PC-9 (cell line): ENCODE results near the gene SH3RF3. TPM values are rescaled to one million over a fixed set of nuclear protein-coding genes. Genes with fewer than 3 reads are reported as not detected.

Experiments used
- BruUV-seq: library from RNA; stranded (reverse); fragments of 400-500 nt; replicated peaks from 2 replicates; lab custom pipeline; 2021; lab: Mats Ljungman, UMichigan
- CTCF ChIA-PET: fragments of 300-600 bp; sonication (Branson Sonifier 250); formaldehyde crosslinking; loops from one replicate; lab custom pipeline; 2022; ENCODE audit warnings: antibody characterized with exemption; lab: Charles Lee
- POLR2A ChIA-PET: fragments of 300-600 bp; sonication (Branson Sonifier 250); formaldehyde crosslinking; loops from one replicate; lab custom pipeline; 2022; ENCODE audit warnings: antibody characterized with exemption; ENCODE audit not compliant: unreplicated experiment; lab: Charles Lee
- DNase-seq, 2 experiments: peaks; one replicate each; pipeline versions ENCODE4 v3.0.0 to v3.0.0-alpha.2; 2015 to 2022; ENCODE audit warnings: mixed read lengths in 1 of 2
- H2AFZ ChIP-seq: fragments of 200-600 bp; sonication (generic); 2 replicates; pipeline ENCODE4 v1.8.1; 2017; ENCODE audit warnings: antibody characterized with exemption
- H3F3A ChIP-seq: fragments of 200-600 bp; sonication (generic); 2 replicates; pipeline ENCODE4 v1.8.1; 2017; ENCODE audit warnings: antibody characterized with exemption, mild to moderate bottlenecking, low read depth; ENCODE audit not compliant: insufficient read depth
- H3K27ac ChIP-seq: fragments of 200-600 bp; sonication (generic); 2 replicates; pipeline ENCODE4 v1.6.1; 2016; ENCODE audit warnings: mixed run types
- H3K27me3 ChIP-seq: fragments of 200-600 bp; sonication (generic); 2 replicates; pipeline ENCODE4 v1.6.1; 2016; ENCODE audit warnings: low read depth, mixed run types; ENCODE audit not compliant: insufficient read depth
- H3K36me3 ChIP-seq: fragments of 200-600 bp; sonication (generic); 2 replicates; pipeline ENCODE4 v1.6.1; 2016; ENCODE audit warnings: low read depth, mixed run types
- H3K4me1 ChIP-seq: fragments of 200-600 bp; sonication (generic); replicated peaks from 2 replicates; pipeline ENCODE4 v1.6.1; 2016; ENCODE audit warnings: mixed run types; ENCODE audit not compliant: insufficient read depth
- H3K4me2 ChIP-seq: fragments of 200-600 bp; sonication (generic); 2 replicates; pipeline ENCODE4 v1.6.1; 2017; ENCODE audit warnings: mixed run types
- H3K4me3 ChIP-seq: fragments of 200-600 bp; sonication (generic); 2 replicates; pipeline ENCODE4 v1.6.1; 2016; ENCODE audit warnings: mixed run types
- H3K79me2 ChIP-seq: fragments of 200-600 bp; sonication (generic); 2 replicates; pipeline ENCODE4 v1.6.1; 2017; ENCODE audit warnings: low read depth, mixed run types
- H3K9me2 ChIP-seq: fragments of 200-600 bp; sonication (generic); 2 replicates; pipeline ENCODE4 v1.8.1; 2017; ENCODE audit warnings: mild to moderate bottlenecking; ENCODE audit not compliant: insufficient read depth
- H3K9me3 ChIP-seq: fragments of 200-600 bp; sonication (generic); 2 replicates; pipeline ENCODE4 v1.8.1; 2016; ENCODE audit warnings: low read depth; ENCODE audit not compliant: insufficient read depth
- H4K20me1 ChIP-seq: fragments of 200-600 bp; sonication (generic); 2 replicates; pipeline ENCODE4 v1.8.1; 2017; ENCODE audit not compliant: insufficient read depth
- CTCF ChIP-seq: fragments of 200-600 bp; sonication (generic); conservative IDR thresholded peaks from 2 replicates; pipeline ENCODE4 v1.6.1; 2017; ENCODE audit warnings: mixed run types, antibody characterized with exemption, mild to moderate bottlenecking, moderate library complexity
- EZH2 ChIP-seq: fragments of 200-600 bp; sonication (generic); IDR thresholded peaks from 2 replicates; pipeline ENCODE4 v1.8.0; 2017; ENCODE audit warnings: antibody characterized with exemption, low read depth
- intact Hi-C: fragments of 100-400 bp; cut with micrococcal nuclease; formaldehyde crosslinking; loops from one replicate; pipeline ENCODE4 v1.10.0; 2022; ENCODE audit not compliant: unreplicated experiment
- total RNA-seq: library from RNA; stranded (reverse); gene quantifications from 2 replicates; pipeline ENCODE4 v1.2.3, GENCODE V29; 2021

Gene SH3RF3
- total RNA-seq, 1 experiment from 2014 or later = 6.1 TPM

GRCh38 chr2:109448207-109448606 lies 319.2 kb downstream of the SH3RF3 start:
- Histone ChIP-seq H3K4me1 (no peaks in the 10 kb centered on the region), H2AFZ (no peak overlapping the region), H3K4me2 (no peak overlapping the region), H3K9me2 (no peaks in the 10 kb centered on the region), H3K4me3 (no peak overlapping the region), H3K27me3 (no peaks in the 10 kb centered on the region), H3K36me3 (0 out of 2 replicates have a peak, but pooled peaks cover under 1% of the 10 kb centered on the region), H4K20me1 (no peaks in the 10 kb centered on the region), H3K27ac (no peak overlapping the region), H3K79me2 (no peaks in the 10 kb centered on the region), H3F3A (no peaks in the 10 kb centered on the region), H3K9me3 (peaks cover 4% of the 10 kb centered on the region)
- no TSS peak for BruUV-seq
- ChIA-PET POLR2A (no interaction called here), CTCF (no interaction called here)
- no peak for TF ChIP-seq EZH2
- no peak for TF ChIP-seq CTCF
- intact Hi-C loops = loop anchor here (2.0 kb wide), 2 partner anchors 63 to 65 kb away; no protein-coding TSS in a partner anchor
- DNase-seq = no peak

- Histone ChIP-seq H3K9me2 (no peaks in the 10 kb centered on the region), H3K27ac (no peak overlapping the region), H3K79me2 (no peaks in the 10 kb centered on the region), H4K20me1 (no peaks in the 10 kb centered on the region), H3K36me3 (no peaks in the 10 kb centered on the region), H3K9me3 (0 out of 2 replicates have a peak, but pooled peaks cover 3% of the 10 kb centered on the region), H3K4me1 (no peaks in the 10 kb centered on the region), H3K4me3 (no peak overlapping the region), H3K27me3 (no peaks in the 10 kb centered on the region), H3K4me2 (no peak overlapping the region), H2AFZ (no peak overlapping the region), H3F3A (no peaks in the 10 kb centered on the region)
- TF ChIP-seq EZH2 (no peak), CTCF (no peak)
- DNase-seq = peak in 1 of 2 experiments; percentile 30
- no TSS peak for BruUV-seq
- intact Hi-C loops = loop anchor here (2.0 kb wide), 2 partner anchors 62 to 66 kb away; no protein-coding TSS in a partner anchor
- ChIA-PET POLR2A (no interaction called here), CTCF (interaction anchor here (1.0 kb wide), 1 partner anchor 21 kb away, joined by 4 read pairs; no protein-coding TSS in a partner anchor)
These were observed 320.2 kb downstream of the SH3RF3 start for GRCh38 chr2:109448946-109449788.

GRCh38 chr2:109450574-109451273 lies 321.7 kb downstream of the SH3RF3 start:
- no peaks in the 10 kb centered on the region for H3F3A ChIP-seq
- no peaks in the 10 kb centered on the region for H3K27me3 ChIP-seq
- no peak for TF ChIP-seq EZH2
- no peak for TF ChIP-seq CTCF
- CTCF ChIA-PET = no interaction called here
- H3K4me1 ChIP-seq = no peaks in the 10 kb centered on the region
- H3K36me3 ChIP-seq = no peaks in the 10 kb centered on the region
- no peak for DNase-seq
- H3K27ac ChIP-seq = no peak overlapping the region
- no TSS peak for BruUV-seq
- no peaks in the 10 kb centered on the region for H3K79me2 ChIP-seq
- H3K9me3 ChIP-seq = no peaks in the 10 kb centered on the region
- intact Hi-C loops = no loop called here
- no peak overlapping the region for H3K4me3 ChIP-seq
- H2AFZ ChIP-seq = no peak overlapping the region
- no peaks in the 10 kb centered on the region for H4K20me1 ChIP-seq
- POLR2A ChIA-PET = no interaction called here
- H3K4me2 ChIP-seq = no peak overlapping the region
- H3K9me2 ChIP-seq = no peaks in the 10 kb centered on the region
